ENCODE data around the gene NAV2.

NAV2 gene

GRCh38 chr11:19712281-19713195, at the start of gene NAV2:
Gene NAV2 (plus strand): TSS chr11:19712837. CDS start chr11:19713696, 859 bp downstream.
- DNase-seq = peak; percentile 64

DNA sequence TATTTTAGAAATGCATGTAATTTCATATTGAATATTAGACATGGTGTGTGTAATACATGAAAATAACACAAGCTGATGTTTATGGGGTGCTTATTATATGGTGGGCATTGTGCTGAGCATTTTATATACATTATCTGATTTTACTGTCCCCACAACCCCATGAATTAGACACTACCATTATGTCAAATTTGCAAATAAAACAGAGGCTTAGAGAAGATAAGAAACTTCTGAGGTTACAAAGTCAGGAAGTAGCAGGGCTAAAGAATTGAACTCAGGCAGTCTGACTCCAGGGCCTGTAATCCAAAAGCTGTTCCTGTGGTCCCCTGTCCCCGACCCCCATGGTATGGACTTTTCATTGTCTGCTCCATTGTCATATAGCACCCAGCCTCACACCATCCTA, 49.4 kb upstream of the NAV2 start:
- DNase-seq = no peak

GRCh38 chr11:19664886-19665548, 47.6 kb upstream of the NAV2 start:
- no peak for DNase-seq

GRCh38 chr11:19666951-19667350, 45.7 kb upstream of the NAV2 start:
- no peak for DNase-seq

- no peak for DNase-seq
Observed at GRCh38 chr11:19669511-19669910, 43.1 kb upstream of the NAV2 start.

- DNase-seq = peak; percentile 37
Observed at GRCh38 chr11:19670030-19670791, 42.4 kb upstream of the NAV2 start.

DNA sequence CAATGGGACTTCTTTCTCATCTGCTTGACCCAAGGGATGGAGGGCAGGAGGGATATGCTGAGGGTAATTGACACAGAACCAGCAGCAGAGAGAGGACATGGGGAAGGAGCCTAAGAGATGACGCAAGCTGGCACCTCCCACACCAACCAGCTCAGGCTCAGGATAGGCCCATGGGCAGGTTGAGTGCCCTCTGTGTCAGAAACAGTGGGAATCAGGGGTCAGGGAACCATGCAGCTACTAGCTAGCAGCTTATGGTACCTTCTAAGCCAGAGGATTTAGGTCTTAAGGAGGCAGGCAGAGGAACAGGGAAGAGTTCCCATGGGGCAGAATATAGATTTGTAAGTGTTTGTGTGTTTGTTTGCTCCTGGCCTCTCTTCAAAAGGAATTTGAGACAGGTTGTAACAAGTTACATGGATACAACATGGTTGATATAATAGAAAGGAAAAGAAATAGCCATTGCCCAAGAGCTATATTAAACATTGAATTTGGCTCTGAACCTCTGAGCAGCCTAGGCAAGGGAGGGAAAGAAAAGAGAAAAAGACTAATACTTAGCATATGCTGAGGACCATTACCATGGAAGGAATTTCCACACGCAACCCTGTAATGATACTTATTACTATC, 39.9 kb upstream of the NAV2 start:
- no peak for DNase-seq

GRCh38 chr11:19673924-19674729, 38.5 kb upstream of the NAV2 start:
- DNase-seq = no peak

DNA sequence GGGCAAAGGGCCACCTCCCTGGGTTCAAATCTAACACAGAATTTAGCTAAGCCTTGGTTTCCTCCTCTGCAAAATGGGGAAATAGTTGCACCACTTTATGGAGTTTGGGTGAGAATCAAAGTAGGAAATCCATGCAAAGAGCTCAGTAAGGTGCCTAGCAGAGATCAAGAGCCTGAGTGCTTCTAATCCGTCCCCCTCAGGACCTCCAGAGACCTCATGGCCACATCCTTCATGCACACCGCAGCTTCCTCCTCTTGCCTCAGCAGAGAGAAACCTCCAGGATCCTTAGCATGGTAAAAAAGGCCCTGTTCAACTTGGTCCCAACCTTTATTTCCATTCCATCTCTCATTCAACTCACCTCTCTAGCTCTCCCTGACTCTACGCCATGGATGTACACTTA, 37.8 kb upstream of the NAV2 start:
- no peak for DNase-seq

- DNase-seq = no peak
Observed at GRCh38 chr11:19675397-19675796, 37.2 kb upstream of the NAV2 start.

- no peak for DNase-seq
Observed at GRCh38 chr11:19676475-19677380, 35.9 kb upstream of the NAV2 start.

DNA sequence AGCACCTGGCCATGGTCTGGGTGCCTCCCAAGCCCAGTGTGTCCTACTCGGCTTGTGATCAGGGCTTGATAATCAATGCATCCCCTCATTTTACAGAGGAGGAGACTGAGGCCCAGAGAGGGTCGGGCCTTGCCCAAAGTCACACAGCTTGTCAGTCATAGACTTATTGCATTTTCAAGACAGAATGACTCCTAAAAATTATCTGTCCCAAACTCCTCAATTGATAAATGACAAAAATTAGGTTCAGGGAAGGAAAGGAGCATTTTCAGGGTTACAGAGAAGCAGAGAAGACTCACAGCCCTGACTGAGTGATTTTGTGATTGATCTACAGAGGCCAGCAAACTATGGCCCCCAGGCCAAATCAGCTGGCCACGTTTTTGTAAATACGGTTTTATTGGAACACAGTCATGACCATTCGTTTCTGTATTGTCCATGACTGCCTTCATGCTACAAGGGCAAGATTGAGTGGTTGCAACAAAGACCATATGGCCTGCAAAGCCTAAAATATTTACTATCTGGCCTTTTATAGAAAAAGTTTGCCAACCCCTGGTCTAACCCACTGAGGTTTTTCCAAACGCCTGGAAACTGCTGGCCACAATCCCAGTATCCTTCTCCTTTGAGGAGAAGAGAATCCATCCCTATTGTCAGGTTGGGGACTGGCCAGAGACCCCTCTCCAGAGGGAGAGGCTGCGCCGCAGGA, 35.1 kb upstream of the NAV2 start:
- no peak for DNase-seq

- DNase-seq = no peak
Observed at GRCh38 chr11:19679952-19680828, 32.4 kb upstream of the NAV2 start.

- no peak for DNase-seq
Observed at GRCh38 chr11:19680829-19681368, 31.7 kb upstream of the NAV2 start.

DNA sequence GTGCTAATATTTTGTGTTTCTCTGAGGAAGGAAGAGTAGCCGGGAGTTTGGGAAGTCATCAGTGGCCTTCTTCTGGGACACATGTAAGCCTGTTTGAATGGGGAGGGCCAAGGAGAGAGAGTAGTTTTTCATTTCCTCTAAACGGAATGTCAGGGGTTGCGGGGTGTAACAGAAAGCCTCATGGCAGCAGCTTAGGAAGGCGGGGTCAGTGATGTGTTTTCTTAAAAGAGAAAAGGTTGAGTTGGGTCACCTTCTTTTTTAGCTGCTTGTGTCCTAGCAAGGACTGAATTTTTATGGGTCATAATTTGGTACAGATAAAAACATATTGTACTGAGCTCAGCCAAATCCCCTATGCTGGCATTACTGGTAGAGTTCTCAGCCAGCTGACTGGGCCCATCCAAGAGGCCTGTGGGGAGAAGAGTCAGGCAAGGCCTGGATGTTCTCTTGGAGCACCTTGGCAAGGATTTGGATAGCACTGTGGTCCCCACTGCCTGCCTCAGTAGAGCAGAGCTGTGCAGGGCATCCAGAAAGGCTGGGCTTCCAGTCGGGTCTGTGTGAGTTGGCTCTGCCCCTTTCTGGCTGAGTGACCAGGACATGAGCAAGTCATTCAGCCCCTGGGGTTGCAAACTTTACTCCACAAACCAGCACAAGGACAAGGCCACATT, 29.4 kb upstream of the NAV2 start:
- no peak for DNase-seq

DNA sequence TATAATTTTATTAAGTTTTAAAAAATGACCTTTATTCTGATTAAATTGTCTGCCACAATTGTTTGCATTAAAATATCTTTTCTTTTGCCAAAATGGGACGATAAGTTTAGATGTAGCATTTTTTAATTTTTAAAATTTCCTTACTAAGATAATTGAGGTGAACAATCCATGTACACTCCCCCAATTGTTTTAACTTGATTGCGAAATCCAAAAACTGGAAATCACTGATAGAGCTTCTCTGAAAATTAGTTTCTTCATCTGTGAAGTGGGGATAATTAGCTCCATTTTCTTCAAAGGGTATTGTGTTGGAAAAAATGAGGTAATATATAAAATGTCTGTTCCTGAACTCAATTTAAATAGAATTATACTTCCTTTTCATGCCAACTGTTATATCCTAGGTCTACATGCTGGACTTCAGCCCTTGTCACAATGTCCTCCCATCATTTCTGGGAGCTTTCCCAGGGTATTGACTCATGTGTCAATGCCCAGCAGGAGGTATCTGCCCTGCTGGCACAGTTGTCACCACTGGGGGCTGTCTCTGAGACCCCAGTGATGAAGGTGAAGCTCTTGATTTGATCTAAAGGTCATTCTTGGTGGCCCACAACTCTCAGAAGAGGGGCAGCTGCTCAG, 28.7 kb upstream of the NAV2 start:
- DNase-seq = no peak

DNA sequence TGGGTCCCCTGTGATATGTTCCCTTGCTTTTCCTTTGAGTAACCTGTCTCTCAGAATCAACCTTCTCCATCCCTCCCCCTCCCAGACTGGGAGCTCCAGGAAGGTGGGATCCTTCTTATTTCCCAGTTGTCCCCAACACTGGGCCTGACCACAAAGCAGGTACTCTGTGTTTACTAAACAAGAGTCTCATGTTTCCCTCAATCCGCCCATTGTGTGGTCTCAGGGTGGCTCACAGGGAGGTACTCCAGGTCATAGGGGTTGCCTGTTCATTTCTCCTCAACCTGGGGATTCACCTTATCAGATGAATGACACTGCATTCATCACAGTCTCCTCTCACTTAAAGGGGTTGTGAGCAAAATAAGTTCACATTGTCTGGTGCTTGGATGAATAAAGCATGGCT, 26.4 kb upstream of the NAV2 start:
- no peak for DNase-seq

DNA sequence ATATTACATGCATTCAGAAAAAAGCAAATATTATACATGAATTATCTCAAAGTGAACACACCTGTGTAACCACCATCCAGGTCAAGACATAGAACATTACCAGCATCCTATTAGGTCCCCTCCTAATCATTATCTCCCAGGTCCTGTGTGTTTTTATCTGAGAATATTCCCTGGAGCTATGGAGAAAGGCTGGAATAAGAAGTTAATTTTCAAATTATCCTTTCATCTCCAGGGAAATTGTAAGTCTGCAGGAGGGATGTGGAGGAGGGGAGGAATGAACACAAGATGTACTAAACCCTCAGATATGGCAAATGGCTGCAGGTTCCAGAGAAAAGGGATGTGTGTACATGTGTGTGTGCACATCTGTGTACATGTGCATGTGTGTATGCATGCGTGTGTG, 25.2 kb upstream of the NAV2 start:
- DNase-seq = no peak

Measured in NCI-H1417 treated with DMSO at 0.1 percent for 48 hours (cell line).